ENCODE data around the gene BMP8B.
"Not testable (repeated sequence)": the region's sequence is repeated elsewhere in the genome, so short reads cannot be mapped to it uniquely, and the experiment has no call there.

The BMP8B gene

GRCh38 chr1:39770100-39771021 is 18.3 kb downstream of the BMP8B start:
- H3K4me3 ChIP-seq (ENCODE audit: low read depth, low read length); DNase-seq (ENCODE audit: low read depth): not testable (repeated sequence)

GRCh38 chr1:39769502-39769901 is 19.2 kb downstream of the BMP8B start:
- not testable (repeated sequence) for H3K4me3 ChIP-seq (ENCODE audit: low read depth, low read length); DNase-seq (ENCODE audit: low read depth)

GRCh38 chr1:39766466-39766865 is 22.2 kb downstream of the BMP8B start:
- not testable (repeated sequence) for DNase-seq (ENCODE audit: low read depth); H3K4me3 ChIP-seq (ENCODE audit: low read depth, low read length)

GRCh38 chr1:39764512-39764911 is 24.2 kb downstream of the BMP8B start:
- DNase-seq (ENCODE audit: low read depth); H3K4me3 ChIP-seq (ENCODE audit: low read depth, low read length): not testable (repeated sequence)

GRCh38 chr1:39763619-39764374 is 24.9 kb downstream of the BMP8B start:
- H3K4me3 ChIP-seq (ENCODE audit: low read depth, low read length); DNase-seq (ENCODE audit: low read depth): not testable (repeated sequence)

GRCh38 chr1:39762550-39763540 is 25.8 kb downstream of the BMP8B start:
- TF ChIP-seq POLR2A (IDR thresholded peaks at IDR 0.05; ENCODE audit: extremely low read depth, insufficient read length) (no peak), CTCF (IDR thresholded peaks at IDR 0.05; ENCODE audit: low read depth, low read length) (no peak), MAX (IDR thresholded peaks at IDR 0.05; ENCODE audit: low read depth, low read length) (no peak)
- H3K4me3 ChIP-seq (ENCODE audit: low read depth, low read length): no peak overlapping the region
- DNase-seq (ENCODE audit: low read depth): no peak

GRCh38 chr1:39761557-39762260 is 27.0 kb downstream of the BMP8B start:
- no peak for TF ChIP-seq MYC (IDR thresholded peaks at IDR 0.05; ENCODE audit: low read depth, low read length)
- no peak for TF ChIP-seq POLR2A (IDR thresholded peaks at IDR 0.05; ENCODE audit: extremely low read depth, insufficient read length)
- TF ChIP-seq MAX (IDR thresholded peaks at IDR 0.05; ENCODE audit: low read depth, low read length): no peak
- no peak for TF ChIP-seq CTCF (IDR thresholded peaks at IDR 0.05; ENCODE audit: low read depth, low read length)
- no peak for DNase-seq (ENCODE audit: low read depth)
- no peak overlapping the region for H3K4me3 ChIP-seq (ENCODE audit: low read depth, low read length)

- H3K4me3 ChIP-seq (ENCODE audit: low read depth, low read length): no peak overlapping the region
- no peak for DNase-seq (ENCODE audit: low read depth)
- TF ChIP-seq MAX (IDR thresholded peaks at IDR 0.05; ENCODE audit: low read depth, low read length): no peak
- no peak for TF ChIP-seq POLR2A (IDR thresholded peaks at IDR 0.05; ENCODE audit: extremely low read depth, insufficient read length)
- no peak for TF ChIP-seq MYC (IDR thresholded peaks at IDR 0.05; ENCODE audit: low read depth, low read length)
- no peak for TF ChIP-seq CTCF (IDR thresholded peaks at IDR 0.05; ENCODE audit: low read depth, low read length)
Observed at GRCh38 chr1:39761016-39761415, 27.6 kb downstream of the BMP8B start.
